Muscle layer of colon (tissue), 2 donors: ENCODE data around the gene RNF168.
"Not testable (repeated sequence)": the region's sequence is repeated elsewhere in the genome, so short reads cannot be mapped to it uniquely, and the experiment has no call there.

ENCODE experiments used
- H3K27ac ChIP-seq: one replicate; pipeline ENCODE4 v1.7.0; 2013; ENCODE audit warnings: low read depth, mild to moderate bottlenecking, low read length, moderate library complexity
- H3K27me3 ChIP-seq, 2 donors: one replicate each; pipeline ENCODE4 v1.7.0; 2013; ENCODE audit warnings: low read length in 2 of 2, mild to moderate bottlenecking in 2 of 2; ENCODE audit not compliant: insufficient read depth in 2 of 2, control insufficient read depth in 1 of 2
- H3K36me3 ChIP-seq: one replicate; pipeline ENCODE4 v1.7.0; 2013; ENCODE audit warnings: mild to moderate bottlenecking, low read length; ENCODE audit not compliant: insufficient read depth
- H3K4me1 ChIP-seq: one replicate; pipeline ENCODE4 v1.7.0; 2013; ENCODE audit warnings: mild to moderate bottlenecking, low read length; ENCODE audit not compliant: insufficient read depth
- H3K4me3 ChIP-seq, 2 donors: one replicate each; pipeline ENCODE4 v1.7.0; 2013; ENCODE audit warnings: low read length in 2 of 2, low read depth in 1 of 2, mild to moderate bottlenecking in 1 of 2, moderate library complexity in 1 of 2
- H3K9ac ChIP-seq: one replicate; pipeline ENCODE4 v1.7.0; 2013; ENCODE audit warnings: low read length
- H3K9me3 ChIP-seq: one replicate; pipeline ENCODE4 v1.7.0; 2013; ENCODE audit warnings: mild to moderate bottlenecking, low read length
- donor health status: abdominal sarcoma.
- donor health status: Adenocarcinoma of cecum.

RNF168 gene

DNA sequence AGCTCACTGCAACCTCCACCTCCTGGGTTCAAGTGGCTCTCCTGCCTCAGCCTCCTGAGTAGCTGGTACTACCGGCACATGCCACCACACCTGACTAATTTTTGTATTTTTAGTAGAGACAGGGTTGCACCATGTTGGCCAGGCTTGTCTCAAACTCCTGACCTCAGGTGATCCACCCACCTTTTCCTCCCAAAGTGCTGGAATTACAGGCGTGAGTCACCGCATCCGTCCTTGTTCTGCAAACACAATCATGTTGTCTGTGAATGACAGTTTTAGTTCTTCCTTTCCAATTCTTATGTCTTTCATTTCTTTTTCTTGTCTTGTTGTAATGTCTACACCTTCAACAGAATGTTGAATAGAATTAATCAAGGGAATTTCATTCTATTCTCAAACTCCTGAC, 27.9 kb upstream of the RNF168 start:
- Histone ChIP-seq H3K4me1 (no peaks in the 10 kb centered on the region), H3K36me3 (no peaks in the 10 kb centered on the region), H3K27me3 (peaks cover 0 to 4% of the 10 kb centered on the region in 2 donors), H3K9me3 (no peaks in the 10 kb centered on the region), H3K27ac (no peak overlapping the region), H3K9ac (no peak overlapping the region), H3K4me3 (no peak overlapping the region)

DNA sequence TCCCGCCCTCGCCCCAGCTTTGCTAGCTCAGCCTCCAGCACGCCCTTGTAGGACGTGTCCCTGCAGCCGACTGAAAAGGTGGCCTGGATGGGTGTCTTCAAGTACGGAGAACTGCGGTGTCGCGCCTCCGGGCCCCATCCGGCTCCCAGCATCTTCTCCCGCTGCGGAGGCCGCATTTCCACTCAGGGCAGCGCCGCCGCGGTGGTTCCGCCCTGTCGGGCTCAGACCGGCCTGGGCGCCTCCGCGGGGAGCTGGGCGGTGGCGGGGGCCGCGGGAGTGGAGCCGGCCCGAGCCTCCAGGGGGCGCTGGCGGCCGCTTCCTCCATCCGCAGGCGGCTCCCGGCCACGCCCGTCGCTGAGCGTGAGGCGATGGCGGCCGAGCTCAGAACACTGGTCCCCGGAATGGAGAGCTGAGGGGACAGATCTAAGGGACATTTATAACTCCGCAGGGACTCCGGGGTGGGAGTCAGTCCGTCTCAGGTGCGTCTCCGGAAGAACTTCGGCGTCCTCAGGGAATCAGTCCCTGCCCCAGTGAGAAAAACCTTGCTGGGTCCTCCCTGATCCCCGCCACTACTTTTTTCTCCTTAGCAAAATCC, 25.2 kb upstream of the RNF168 start:
- Histone ChIP-seq H3K36me3 (no peaks in the 10 kb centered on the region), H3K4me3 (peak overlapping the region; percentile 61 to 81), H3K9me3 (no peaks in the 10 kb centered on the region), H3K4me1 (no peaks in the 10 kb centered on the region), H3K27ac (peak overlapping the region; percentile 57), H3K27me3 (peaks cover 0 to 4% of the 10 kb centered on the region in 2 donors), H3K9ac (no peak overlapping the region)

DNA sequence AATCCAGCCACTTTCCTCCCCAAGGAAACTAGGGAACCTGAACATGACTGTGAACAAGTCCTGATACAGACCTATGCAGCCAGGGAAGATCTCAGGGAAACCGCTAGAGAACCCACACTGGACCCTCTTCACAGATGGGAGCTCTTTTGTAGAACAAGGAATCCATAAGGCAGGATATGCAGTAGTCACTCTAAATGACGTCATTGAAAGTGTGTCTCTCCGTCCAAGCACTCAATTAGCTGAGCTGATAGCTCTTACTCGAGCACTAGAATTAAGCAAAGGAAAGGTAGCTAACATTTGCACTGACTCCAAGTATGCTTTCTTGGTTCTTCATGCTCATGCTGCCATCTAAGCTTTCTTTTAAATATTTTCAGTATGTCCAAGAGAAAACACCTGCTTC, 21.6 kb upstream of the RNF168 start:
- H3K36me3 ChIP-seq = no peaks in the 10 kb centered on the region
- no peaks in the 10 kb centered on the region for H3K27me3 ChIP-seq
- H3K9me3 ChIP-seq = peaks cover 3% of the 10 kb centered on the region
- no peak overlapping the region for H3K27ac ChIP-seq
- H3K9ac ChIP-seq = no peak overlapping the region
- H3K4me1 ChIP-seq = no peaks in the 10 kb centered on the region
- no peak overlapping the region for H3K4me3 ChIP-seq

DNA sequence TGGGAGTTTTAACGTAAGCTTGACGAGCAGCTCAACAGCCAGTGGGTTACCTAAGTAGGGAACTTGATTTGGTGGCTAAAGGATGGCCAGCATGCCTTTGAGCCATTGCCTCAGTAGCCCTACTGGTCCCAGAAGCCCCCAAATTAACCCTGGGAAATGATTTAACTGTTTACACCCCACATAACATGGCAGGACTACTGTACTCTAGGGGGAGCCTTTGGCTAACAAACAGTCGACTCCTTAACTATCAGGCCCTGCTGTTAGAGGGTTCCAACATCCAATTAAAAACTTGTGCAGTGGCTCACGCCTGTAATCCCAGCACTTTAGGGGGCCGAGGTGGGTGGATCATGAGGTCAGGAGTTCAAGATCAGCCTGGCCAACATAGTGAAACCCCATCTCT, 21.0 kb upstream of the RNF168 start:
- H3K4me3 ChIP-seq = no peak overlapping the region
- peaks cover 7% of the 10 kb centered on the region for H3K9me3 ChIP-seq
- H3K36me3 ChIP-seq = no peaks in the 10 kb centered on the region
- H3K27ac ChIP-seq = no peak overlapping the region
- no peaks in the 10 kb centered on the region for H3K4me1 ChIP-seq
- no peaks in the 10 kb centered on the region for H3K27me3 ChIP-seq
- no peak overlapping the region for H3K9ac ChIP-seq

DNA sequence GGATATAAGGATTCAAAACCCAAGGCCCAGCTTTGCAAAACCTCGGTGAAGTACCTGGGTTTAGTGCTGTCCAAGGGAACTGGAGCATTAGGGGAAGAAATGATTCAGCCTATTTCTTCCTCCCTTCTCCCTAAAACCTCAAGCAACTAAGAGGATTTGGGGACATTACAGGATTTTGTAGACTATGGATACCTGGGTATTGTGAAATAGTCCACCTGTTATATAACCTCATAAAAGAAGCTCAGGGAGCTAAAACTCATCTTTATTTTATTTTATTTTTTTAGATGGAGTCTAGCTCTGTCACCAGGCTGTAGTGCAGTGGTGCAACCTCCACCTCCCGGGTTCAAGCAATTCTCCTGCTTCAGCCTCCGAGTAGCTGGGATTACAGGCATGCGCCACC, 20.3 kb upstream of the RNF168 start:
- no peaks in the 10 kb centered on the region for H3K27me3 ChIP-seq
- no peak overlapping the region for H3K4me3 ChIP-seq
- peaks cover 9% of the 10 kb centered on the region for H3K9me3 ChIP-seq
- no peak overlapping the region for H3K9ac ChIP-seq
- H3K4me1 ChIP-seq = no peaks in the 10 kb centered on the region
- H3K36me3 ChIP-seq = no peaks in the 10 kb centered on the region
- H3K27ac ChIP-seq = no peak overlapping the region

DNA sequence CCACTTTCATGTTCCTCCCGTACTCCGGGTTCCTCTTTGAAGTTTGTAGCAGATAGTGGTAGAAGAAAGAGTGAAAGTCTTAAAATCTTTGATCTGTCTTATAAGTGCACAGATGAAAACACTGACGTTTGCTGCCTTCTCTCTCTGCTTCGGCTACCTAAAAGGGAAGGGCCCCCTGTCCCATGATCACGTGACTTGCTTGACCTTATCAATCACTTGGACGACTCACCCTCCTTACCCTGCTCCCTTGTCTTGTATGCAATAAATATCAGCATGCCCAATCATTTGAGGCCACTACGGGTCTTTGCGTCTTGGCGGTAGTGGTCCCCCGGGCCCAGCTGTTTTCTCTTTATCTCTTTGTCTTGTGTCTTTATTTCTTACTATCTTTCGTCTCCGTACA, 17.7 kb upstream of the RNF168 start:
- H3K36me3 ChIP-seq, H3K9ac ChIP-seq, H3K27ac ChIP-seq, H3K4me1 ChIP-seq, H3K27me3 ChIP-seq, H3K9me3 ChIP-seq, H3K4me3 ChIP-seq: not testable (repeated sequence)

DNA sequence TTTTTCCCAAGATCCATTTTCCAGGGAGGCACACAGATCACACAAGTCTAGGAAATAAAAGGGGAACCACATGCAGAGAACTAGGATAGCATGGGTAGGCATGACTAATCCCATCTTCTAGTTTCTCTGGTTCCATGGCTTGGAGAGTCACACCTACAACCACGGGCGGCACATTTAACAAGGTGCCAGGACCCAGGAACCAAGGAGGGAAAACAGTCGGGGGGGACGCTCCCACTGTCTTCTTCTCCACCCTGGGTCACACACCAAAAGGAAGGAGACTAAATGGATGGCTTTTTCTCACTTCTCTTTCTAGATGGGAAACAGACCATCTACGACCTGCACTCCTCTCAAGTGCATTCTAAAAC, 16.1 kb upstream of the RNF168 start:
- H3K27ac ChIP-seq = no peak overlapping the region
- H3K27me3 ChIP-seq = no peaks in the 10 kb centered on the region
- no peaks in the 10 kb centered on the region for H3K4me1 ChIP-seq
- H3K36me3 ChIP-seq = no peaks in the 10 kb centered on the region
- no peak overlapping the region for H3K9ac ChIP-seq
- H3K4me3 ChIP-seq = no peak overlapping the region
- peaks cover 9% of the 10 kb centered on the region for H3K9me3 ChIP-seq

DNA sequence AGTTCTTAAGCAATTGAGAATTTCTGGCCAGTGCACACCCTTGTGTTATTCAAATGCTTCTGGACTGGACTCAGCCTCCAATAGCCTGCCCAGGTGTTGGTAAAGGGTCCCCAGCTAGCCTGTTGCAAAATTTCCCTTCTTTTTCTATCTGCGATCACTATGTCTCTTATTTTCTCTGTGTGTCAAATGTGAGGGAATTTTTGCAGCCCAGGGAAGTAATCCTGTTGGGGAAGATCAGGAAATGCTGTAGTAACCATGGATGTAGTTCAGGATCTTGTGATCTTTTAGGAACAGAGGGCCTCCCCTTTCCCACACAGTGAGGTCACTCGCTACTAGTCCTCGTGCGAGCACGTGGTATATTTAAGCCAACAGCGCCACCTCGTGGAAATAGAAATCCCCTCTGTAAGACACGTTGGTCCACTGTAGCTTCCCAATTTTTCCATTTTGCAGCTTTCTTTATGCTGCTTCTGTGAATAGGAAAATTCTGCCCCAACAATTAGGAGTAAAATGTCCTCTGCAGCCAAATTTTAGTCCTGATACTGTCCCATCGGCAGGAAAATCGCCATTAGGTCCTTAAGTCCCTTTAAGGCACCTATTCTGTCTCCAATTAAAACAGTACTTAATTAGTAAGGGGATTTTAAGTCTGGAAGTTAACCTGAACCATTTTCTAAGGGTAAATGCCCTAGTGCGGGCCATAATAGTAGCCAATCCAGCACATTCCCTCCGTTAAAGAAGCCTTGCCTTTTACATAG, 15.6 kb upstream of the RNF168 start:
- no peaks in the 10 kb centered on the region for H3K4me1 ChIP-seq
- H3K27me3 ChIP-seq = no peaks in the 10 kb centered on the region
- H3K27ac ChIP-seq = no peak overlapping the region
- no peak overlapping the region for H3K4me3 ChIP-seq
- no peak overlapping the region for H3K9ac ChIP-seq
- H3K9me3 ChIP-seq = peaks cover 9% of the 10 kb centered on the region
- H3K36me3 ChIP-seq = no peaks in the 10 kb centered on the region

DNA sequence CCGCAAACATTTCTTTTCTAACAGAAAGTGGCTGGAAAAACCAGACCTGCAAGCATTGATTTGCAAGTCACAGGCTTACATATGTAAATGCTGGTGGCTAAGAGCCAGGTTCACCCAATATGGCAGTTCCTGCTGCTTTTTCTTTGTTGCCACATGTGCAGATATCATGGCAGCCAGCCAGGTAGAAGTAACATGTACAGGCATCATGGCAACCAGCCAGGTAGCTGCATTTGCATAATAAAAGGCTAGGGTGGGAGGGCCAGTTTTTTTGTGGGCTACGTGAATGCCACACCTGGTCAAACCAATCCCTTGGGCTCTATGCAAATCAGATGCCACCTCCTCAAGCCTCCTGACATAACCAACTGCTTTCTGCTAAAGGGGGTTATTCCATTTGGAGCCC, 14.4 kb upstream of the RNF168 start:
- Histone ChIP-seq H3K4me3 (no peak overlapping the region), H3K9ac (no peak overlapping the region), H3K4me1 (no peaks in the 10 kb centered on the region), H3K27ac (no peak overlapping the region), H3K27me3 (no peaks in the 10 kb centered on the region), H3K9me3 (peaks cover 9% of the 10 kb centered on the region), H3K36me3 (no peaks in the 10 kb centered on the region)

DNA sequence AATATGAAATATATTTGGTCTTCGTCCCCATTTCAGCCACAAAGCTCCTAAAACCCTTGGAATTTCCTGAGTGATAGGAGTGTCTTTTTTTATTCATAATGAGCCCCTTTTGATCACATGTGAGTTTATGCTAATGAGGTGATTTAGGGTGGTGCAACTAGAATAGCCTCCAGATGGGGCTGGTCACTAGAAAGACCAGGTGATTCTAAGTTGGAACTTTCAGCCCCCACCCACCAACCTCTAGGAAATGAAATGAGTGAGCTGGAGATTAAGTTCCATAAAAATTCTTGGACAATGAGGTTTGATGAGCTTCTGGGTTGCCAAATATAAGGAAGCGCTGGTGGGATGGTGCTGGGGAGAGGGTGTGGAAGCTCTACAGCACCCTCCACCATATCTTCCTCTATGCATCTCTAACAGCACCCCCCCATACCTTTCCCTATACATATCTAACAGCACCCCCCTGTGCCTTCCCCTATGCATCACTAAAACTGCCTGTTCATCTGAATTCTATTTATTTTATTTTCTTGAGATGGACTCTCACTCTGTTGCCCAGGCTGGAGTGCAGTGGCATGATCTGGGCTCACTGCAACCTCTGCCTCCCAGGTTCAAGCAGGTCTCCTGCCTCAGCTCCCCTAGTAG, 13.7 kb upstream of the RNF168 start:
- Histone ChIP-seq H3K27ac (no peak overlapping the region), H3K9me3 (peaks cover 9% of the 10 kb centered on the region), H3K27me3 (no peaks in the 10 kb centered on the region), H3K4me1 (no peaks in the 10 kb centered on the region), H3K36me3 (no peaks in the 10 kb centered on the region), H3K9ac (no peak overlapping the region), H3K4me3 (no peak overlapping the region)

DNA sequence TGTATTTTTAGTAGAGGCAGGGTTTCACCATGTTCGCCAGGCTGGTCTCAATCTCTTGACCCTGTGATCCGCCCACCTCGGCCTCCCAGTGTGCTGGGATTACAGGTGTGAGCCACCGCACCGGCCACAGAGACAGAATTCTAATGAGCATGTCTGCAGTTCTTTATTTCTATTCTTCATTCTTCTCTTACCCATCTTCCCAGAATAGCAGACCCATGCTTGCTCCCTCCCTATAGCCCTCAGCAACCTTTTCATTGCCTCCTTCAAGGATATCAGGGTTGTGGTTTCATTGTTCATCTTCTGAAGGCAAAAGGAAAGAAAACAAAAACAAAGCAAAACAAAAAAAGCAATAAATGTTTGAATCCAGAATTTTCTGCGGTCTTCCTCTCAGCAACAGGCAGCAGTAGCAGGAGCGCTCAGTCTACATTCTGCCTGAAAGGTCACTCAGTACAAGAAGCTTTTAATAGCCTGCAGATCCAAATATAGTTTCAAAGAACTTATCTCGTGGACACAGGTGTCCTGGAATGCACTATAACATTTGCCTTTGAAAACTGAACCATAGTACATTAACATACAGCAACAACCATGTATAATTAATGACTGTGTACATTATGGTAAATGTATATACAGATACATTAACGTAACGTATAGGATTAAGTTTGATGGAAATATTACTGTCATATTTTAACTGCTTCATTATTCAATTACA, 11.5 kb upstream of the RNF168 start, which contains the start of gene SMCO1:
TSS of gene SMCO1 (minus strand) at position 434 of the 709 bp plus-strand sequence. CDS start at position 297, 137 bp downstream.
- no peak within 1 kb of the TSS for H3K4me3 ChIP-seq
- H3K36me3 ChIP-seq = no peaks in the 10 kb centered on the region
- H3K4me1 ChIP-seq = no peaks in the 10 kb centered on the region
- peaks cover 5% of the 10 kb centered on the region for H3K9me3 ChIP-seq
- no peak within 1 kb of the TSS for H3K9ac ChIP-seq
- H3K27ac ChIP-seq = no peak within 1 kb of the TSS
- no peaks in the 10 kb centered on the region for H3K27me3 ChIP-seq
